ENCODE measurements around the gene TTC7B. TPM values are rescaled to one million over a fixed set of nuclear protein-coding genes. Genes with fewer than 3 reads are reported as not detected.

Gene TTC7B
- total RNA-seq, 2 donors from 2014 or later: 5.2 to 10.2 TPM

DNA sequence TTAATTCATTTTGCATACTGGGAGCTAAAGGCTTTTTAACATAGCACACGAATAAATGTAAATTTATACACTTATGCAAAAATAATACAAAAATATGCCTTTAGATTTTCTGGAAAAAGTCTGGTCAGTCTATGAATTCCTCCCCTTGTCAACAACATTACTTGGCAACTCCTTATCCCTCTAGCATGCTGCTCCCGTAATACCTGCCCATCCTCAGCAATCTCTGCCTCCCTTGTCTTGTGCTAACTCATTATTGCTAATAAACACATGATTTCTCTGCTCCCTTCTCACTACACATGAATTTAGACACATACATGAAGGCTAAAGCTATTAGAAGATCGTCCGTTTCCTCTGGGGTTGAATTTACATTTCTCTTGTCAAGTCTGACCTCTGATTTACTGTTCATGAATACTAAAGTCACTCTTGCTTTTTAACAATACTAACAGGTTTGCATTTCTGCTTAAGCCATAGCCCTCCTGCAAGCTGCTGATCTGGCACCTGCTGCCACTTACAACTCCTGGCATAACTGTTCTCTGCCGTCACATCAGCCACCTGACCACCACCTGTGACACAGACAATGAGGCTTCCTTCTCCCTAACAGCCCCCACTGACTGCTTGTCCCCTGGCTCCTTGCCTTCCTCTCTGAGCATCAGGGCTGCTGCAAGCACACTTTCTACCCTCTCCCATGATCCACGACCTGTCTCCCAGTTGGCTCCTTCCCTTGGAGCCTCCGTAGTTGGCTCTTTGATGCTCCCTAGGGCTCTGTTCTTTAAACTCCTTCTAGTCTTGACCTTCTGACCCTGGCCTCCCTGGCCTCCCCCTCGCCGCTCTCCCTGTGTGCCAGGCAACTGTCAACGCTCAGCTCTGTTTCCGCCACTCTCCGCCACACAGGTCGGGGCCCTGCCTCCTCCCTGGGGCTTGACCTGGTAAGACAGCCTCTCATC lies 241.8 kb downstream of the TTC7B start:
- Mint-ChIP-seq H3K4me3 (no peak overlapping the region), H3K36me3 (ENCODE audit: low read depth) (no peaks in the 10 kb centered on the region), H3K27ac (no peak overlapping the region), H3K27me3 (no peaks in the 10 kb centered on the region), H3K4me1 (no peaks in the 10 kb centered on the region), H3K9me3 (no peaks in the 10 kb centered on the region)
- ATAC-seq (replicated peaks): no peak

DNA sequence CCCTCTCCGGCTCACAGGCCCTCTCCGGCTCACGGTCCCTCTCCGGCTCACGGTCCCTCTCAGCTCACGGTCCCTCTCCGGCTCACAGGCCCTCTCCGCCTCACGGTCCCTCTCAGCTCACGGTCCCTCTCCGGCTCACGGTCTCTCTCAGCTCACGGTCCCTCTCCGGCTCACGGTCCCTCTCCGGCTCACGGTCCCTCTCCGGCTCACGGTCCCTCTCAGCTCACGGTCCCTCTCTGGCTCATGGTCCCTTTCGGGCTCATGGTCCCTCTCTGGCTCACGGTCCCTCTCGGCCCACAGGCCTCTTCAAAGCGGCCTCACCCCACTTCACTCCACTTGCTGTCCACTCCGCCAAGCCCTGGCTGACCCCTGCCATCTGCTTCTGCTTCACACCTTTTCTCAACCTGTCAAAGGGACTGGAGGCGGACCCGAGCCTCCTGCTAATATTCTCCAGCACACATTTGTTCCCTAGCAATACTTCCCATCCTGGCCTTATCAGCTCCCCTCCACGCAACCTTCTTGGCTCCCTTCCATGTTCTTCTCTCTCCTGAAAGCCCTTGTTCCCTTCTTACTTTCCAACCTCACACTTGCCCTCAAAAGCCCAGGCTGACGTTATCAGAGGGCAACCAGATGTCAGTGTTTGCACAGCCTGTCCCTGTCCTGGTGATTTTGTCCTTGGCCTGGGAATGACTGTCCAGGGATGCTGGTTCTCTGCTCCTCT lies 242.7 kb downstream of the TTC7B start:
- H3K4me3 Mint-ChIP-seq: no peak overlapping the region
- no peaks in the 10 kb centered on the region for H3K4me1 Mint-ChIP-seq
- no peak overlapping the region for H3K27ac Mint-ChIP-seq
- H3K27me3 Mint-ChIP-seq: no peaks in the 10 kb centered on the region
- H3K9me3 Mint-ChIP-seq: no peaks in the 10 kb centered on the region
- no peaks in the 10 kb centered on the region for H3K36me3 Mint-ChIP-seq (ENCODE audit: low read depth)
- no peak for ATAC-seq (replicated peaks)

DNA sequence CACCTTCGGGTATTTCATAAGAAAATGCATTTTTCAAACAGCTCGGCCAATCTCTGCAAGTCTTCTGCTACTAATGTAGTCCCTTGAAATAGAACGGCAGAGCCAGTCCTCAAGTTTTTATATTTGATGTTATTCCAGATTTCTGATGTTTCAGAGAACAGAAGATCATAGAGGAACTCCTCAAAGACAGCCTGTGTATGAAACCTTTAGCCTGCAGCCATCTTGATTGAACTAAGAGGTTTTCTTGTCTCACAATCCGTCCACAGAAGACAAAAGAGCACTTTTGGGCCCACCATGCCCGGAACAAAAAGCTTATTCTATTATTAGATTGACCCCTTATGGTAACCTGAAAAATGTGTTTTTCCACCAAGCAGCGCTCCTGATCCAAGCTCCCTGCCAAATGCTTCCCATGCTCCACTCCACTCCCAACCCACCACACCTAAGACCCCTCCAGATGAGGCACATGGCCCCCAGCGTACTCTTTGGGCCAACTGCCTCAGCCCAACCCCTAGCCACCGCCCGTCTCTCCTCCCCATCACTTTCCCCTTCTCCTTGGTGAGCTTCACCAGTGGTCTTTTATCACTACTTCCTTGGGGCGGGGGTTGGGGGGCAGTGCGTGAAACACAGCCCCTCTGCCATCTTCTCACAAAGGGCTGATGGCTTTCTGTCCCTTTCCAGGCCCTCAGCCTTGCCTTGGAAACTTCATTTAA lies 243.6 kb downstream of the TTC7B start:
- ATAC-seq (replicated peaks): no peak
- no peaks in the 10 kb centered on the region for H3K4me1 Mint-ChIP-seq
- H3K4me3 Mint-ChIP-seq: no peak overlapping the region
- H3K27me3 Mint-ChIP-seq: no peaks in the 10 kb centered on the region
- no peaks in the 10 kb centered on the region for H3K9me3 Mint-ChIP-seq
- no peaks in the 10 kb centered on the region for H3K36me3 Mint-ChIP-seq (ENCODE audit: low read depth)
- H3K27ac Mint-ChIP-seq: no peak overlapping the region

- no peaks in the 10 kb centered on the region for H3K9me3 Mint-ChIP-seq
- no peak overlapping the region for H3K4me3 Mint-ChIP-seq
- ATAC-seq (replicated peaks): no peak
- H3K27ac Mint-ChIP-seq: no peak overlapping the region
- no peaks in the 10 kb centered on the region for H3K36me3 Mint-ChIP-seq (ENCODE audit: low read depth)
- H3K27me3 Mint-ChIP-seq: no peaks in the 10 kb centered on the region
- no peaks in the 10 kb centered on the region for H3K4me1 Mint-ChIP-seq
Observed at GRCh38 chr14:90571149-90571947, 244.9 kb downstream of the TTC7B start.

GRCh38 chr14:90570461-90570860 lies 245.8 kb downstream of the TTC7B start:
- Mint-ChIP-seq H3K27ac (no peak overlapping the region), H3K27me3 (no peaks in the 10 kb centered on the region), H3K4me3 (no peak overlapping the region), H3K4me1 (no peaks in the 10 kb centered on the region), H3K36me3 (ENCODE audit: low read depth) (no peaks in the 10 kb centered on the region), H3K9me3 (no peaks in the 10 kb centered on the region)
- no peak for ATAC-seq (replicated peaks)

DNA sequence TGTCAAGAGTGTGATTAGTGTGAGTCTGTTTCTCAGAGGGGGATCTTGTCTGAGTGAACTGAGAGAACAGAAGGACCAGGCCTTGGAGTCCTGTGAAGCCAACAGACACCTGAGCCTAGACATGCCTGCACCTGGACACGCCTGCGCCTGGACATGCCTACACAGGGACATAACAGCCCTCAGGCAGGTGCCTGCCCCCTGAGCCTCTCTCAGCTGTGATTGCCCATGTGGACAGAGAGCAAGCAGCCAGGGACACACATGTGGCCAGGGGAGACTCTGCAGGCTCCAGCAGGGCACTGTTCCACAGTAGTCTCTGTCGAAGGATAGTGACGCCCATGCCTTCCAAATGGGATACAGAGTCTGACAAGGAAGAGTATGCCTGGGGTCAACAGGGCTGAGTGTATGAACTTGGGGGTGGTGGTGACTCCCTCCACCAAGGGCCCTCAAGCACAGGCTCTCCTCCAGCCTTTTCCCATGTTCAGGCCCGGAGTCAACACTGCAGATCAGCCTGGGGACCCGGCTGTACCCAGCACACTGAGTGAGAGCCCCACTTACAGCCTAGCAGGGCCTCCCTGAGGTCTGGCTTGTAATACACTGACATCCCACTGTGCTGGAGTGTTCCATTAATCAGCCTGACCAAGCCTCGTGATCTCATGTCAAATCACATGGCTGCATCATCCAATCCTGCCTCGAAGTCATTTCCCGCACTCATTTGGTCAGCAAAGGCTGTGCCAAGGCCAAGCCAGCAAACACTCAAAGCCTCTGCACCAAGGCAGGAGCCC lies 246.4 kb downstream of the TTC7B start:
- no peak for ATAC-seq (replicated peaks)
- Mint-ChIP-seq H3K4me3 (no peak overlapping the region), H3K9me3 (no peaks in the 10 kb centered on the region), H3K4me1 (no peaks in the 10 kb centered on the region), H3K36me3 (ENCODE audit: low read depth) (no peaks in the 10 kb centered on the region), H3K27me3 (no peaks in the 10 kb centered on the region), H3K27ac (no peak overlapping the region)

- no peak overlapping the region for H3K4me3 Mint-ChIP-seq
- no peaks in the 10 kb centered on the region for H3K36me3 Mint-ChIP-seq (ENCODE audit: low read depth)
- no peak overlapping the region for H3K27ac Mint-ChIP-seq
- H3K9me3 Mint-ChIP-seq: no peaks in the 10 kb centered on the region
- ATAC-seq (replicated peaks): no peak
- H3K4me1 Mint-ChIP-seq: no peaks in the 10 kb centered on the region
- no peaks in the 10 kb centered on the region for H3K27me3 Mint-ChIP-seq
Observed at GRCh38 chr14:90569201-90569600, 247.0 kb downstream of the TTC7B start.

- no peak for ATAC-seq (replicated peaks)
- no peaks in the 10 kb centered on the region for H3K4me1 Mint-ChIP-seq
- no peak overlapping the region for H3K4me3 Mint-ChIP-seq
- H3K36me3 Mint-ChIP-seq (ENCODE audit: low read depth): no peaks in the 10 kb centered on the region
- H3K27me3 Mint-ChIP-seq: no peaks in the 10 kb centered on the region
- H3K9me3 Mint-ChIP-seq: no peaks in the 10 kb centered on the region
- H3K27ac Mint-ChIP-seq: no peak overlapping the region
Observed at GRCh38 chr14:90568405-90568804, 247.8 kb downstream of the TTC7B start.

DNA sequence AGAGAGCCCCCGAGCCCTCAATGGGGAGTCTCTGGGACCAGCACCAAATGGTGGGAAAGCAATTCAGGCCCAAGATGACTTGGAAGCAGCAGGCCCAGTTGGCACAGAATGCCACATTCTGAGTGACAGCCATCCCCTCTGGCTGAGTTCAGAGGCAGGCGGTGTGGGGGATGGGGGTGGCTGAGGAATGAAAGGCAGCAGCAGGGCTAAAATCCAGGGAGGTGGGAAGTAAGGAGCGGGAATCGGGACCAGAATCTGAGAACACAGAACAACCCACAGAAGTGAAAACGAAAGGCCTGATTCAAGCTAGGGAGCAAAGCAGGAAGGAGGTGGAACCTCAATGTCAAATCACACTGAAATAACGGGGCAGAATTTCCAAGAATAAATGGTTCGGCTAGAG lies 248.2 kb downstream of the TTC7B start:
- Mint-ChIP-seq H3K9me3 (no peaks in the 10 kb centered on the region), H3K36me3 (ENCODE audit: low read depth) (no peaks in the 10 kb centered on the region), H3K27me3 (no peaks in the 10 kb centered on the region), H3K4me3 (no peak overlapping the region), H3K4me1 (no peaks in the 10 kb centered on the region), H3K27ac (no peak overlapping the region)
- no peak for ATAC-seq (replicated peaks)

GRCh38 chr14:90567191-90567590 lies 249.0 kb downstream of the TTC7B start:
- Mint-ChIP-seq H3K27me3 (no peaks in the 10 kb centered on the region), H3K27ac (no peak overlapping the region), H3K9me3 (no peaks in the 10 kb centered on the region), H3K36me3 (ENCODE audit: low read depth) (no peaks in the 10 kb centered on the region), H3K4me3 (no peak overlapping the region), H3K4me1 (no peaks in the 10 kb centered on the region)
- ATAC-seq (replicated peaks): no peak

DNA sequence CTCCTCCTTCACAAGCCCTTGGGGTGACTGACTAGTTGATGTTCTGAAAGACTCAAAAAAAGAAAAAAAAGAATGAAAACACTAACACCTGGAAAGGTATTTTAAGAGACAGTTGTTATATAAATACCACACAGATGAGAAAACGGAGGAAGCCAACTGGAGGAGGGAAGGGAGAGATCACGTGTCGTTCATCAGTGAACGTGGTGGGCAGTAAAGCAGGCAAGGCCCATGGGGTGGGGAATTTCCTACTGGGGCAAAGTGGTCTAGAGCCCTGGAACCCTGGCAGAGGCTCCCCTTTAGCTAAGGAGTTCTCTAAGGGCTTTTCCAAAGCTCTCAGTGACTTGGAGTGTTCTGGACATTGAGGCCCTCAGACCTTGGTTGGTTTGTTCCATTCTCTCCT lies 249.7 kb downstream of the TTC7B start:
- H3K9me3 Mint-ChIP-seq: no peaks in the 10 kb centered on the region
- H3K4me3 Mint-ChIP-seq: no peak overlapping the region
- no peaks in the 10 kb centered on the region for H3K27me3 Mint-ChIP-seq
- H3K27ac Mint-ChIP-seq: no peak overlapping the region
- H3K4me1 Mint-ChIP-seq: no peaks in the 10 kb centered on the region
- no peaks in the 10 kb centered on the region for H3K36me3 Mint-ChIP-seq (ENCODE audit: low read depth)
- no peak for ATAC-seq (replicated peaks)

DNA sequence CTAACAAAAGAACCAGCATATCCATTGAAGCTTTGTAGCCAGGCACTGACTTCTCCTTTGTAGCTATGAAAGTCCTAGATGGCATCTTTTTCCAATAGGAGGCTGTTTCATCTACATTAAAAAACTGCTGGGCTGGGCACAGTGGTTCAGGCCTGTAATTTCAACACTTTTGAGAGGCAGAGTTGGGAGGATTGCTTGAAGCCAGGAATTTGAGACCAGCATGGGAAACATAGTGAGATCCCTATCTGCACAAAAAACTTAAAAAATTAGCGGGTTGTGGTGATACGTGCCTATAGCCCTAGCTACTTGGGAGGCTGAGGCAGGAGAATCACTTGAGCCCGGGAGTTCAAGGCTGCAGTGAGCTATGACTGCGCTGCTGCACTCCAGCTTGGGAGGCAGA lies 251.7 kb downstream of the TTC7B start:
- H3K36me3 Mint-ChIP-seq (ENCODE audit: low read depth): no peaks in the 10 kb centered on the region
- H3K9me3 Mint-ChIP-seq: no peaks in the 10 kb centered on the region
- H3K4me3 Mint-ChIP-seq: no peak overlapping the region
- no peak overlapping the region for H3K27ac Mint-ChIP-seq
- no peaks in the 10 kb centered on the region for H3K4me1 Mint-ChIP-seq
- no peaks in the 10 kb centered on the region for H3K27me3 Mint-ChIP-seq
- ATAC-seq (replicated peaks): no peak

DNA sequence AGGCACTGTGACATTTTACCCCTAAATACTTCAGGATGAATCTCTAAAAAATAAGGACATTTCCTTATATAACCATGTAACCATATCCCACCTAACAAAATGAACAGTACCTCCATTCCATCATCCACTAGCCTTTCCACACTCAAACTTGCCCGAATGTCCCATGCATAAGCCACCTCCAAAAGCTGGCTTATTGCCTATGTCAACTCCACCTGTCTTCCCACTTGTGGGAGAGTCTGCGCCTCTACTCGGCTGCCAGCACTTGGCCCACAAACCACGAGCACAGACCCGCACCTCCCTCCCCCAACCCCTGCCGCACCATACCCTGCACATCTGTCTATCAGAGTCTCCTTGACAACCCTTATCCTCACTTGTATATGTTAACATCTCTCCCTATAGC lies 253.6 kb downstream of the TTC7B start:
- Mint-ChIP-seq H3K27ac (no peak overlapping the region), H3K4me1 (no peaks in the 10 kb centered on the region), H3K4me3 (no peak overlapping the region), H3K9me3 (no peaks in the 10 kb centered on the region), H3K27me3 (no peaks in the 10 kb centered on the region), H3K36me3 (ENCODE audit: low read depth) (no peaks in the 10 kb centered on the region)
- no peak for ATAC-seq (replicated peaks)

Data from activated T-helper 17 cell treated with anti-CD3 and anti-CD28 coated beads, Interleukin-2, amount 50 U/mL, for 72 hours (primary cell).